Parathyroid adenoma (tissue), 2 donors: ENCODE measurements around the gene DIP2A.

Experiments used
- H2AFZ ChIP-seq: fragments of 300-600 bp; sonication (generic); one replicate; pipeline ENCODE4 v1.7.0; 2017; ENCODE audit warnings: antibody characterized with exemption, mild to moderate bottlenecking
- H3K27ac ChIP-seq: fragments of 300-600 bp; sonication (generic); one replicate; pipeline ENCODE4 v1.7.0; 2017
- H3K27me3 ChIP-seq: fragments of 300-600 bp; sonication (generic); one replicate; pipeline ENCODE4 v1.7.0; 2017; ENCODE audit warnings: low read length; ENCODE audit not compliant: control insufficient read depth, insufficient read depth
- H3K36me3 ChIP-seq: fragments of 300-600 bp; sonication (generic); one replicate; pipeline ENCODE4 v1.7.0; 2017; ENCODE audit warnings: low read length; ENCODE audit not compliant: control insufficient read depth, insufficient read depth
- H3K4me1 ChIP-seq: fragments of 300-600 bp; sonication (generic); one replicate; pipeline ENCODE4 v1.7.0; 2017; ENCODE audit warnings: control low read depth
- H3K4me2 ChIP-seq: fragments of 300-600 bp; sonication (generic); one replicate; pipeline ENCODE4 v1.7.0; 2017; ENCODE audit warnings: low read length
- H3K4me3 ChIP-seq: fragments of 300-600 bp; sonication (generic); one replicate; pipeline ENCODE4 v1.7.0; 2017; ENCODE audit warnings: low read depth, low read length
- H3K79me2 ChIP-seq: fragments of 300-600 bp; sonication (generic); one replicate; pipeline ENCODE4 v1.7.0; 2017; ENCODE audit warnings: control low read depth
- H3K9ac ChIP-seq: fragments of 300-600 bp; sonication (generic); one replicate; pipeline ENCODE4 v1.7.0; 2017; ENCODE audit warnings: mild to moderate bottlenecking
- H3K9me3 ChIP-seq: fragments of 300-600 bp; sonication (generic); one replicate; pipeline ENCODE4 v1.7.0; 2017; ENCODE audit warnings: low read length; ENCODE audit not compliant: control insufficient read depth
- CTCF ChIP-seq: fragments of 300-600 bp; sonication (generic); IDR thresholded peaks from one replicate; pipeline ENCODE4 v1.7.0; 2017; ENCODE audit warnings: antibody characterized with exemption, mild to moderate bottlenecking
- donor health status: primary hyperparathyroidism.

DIP2A gene

GRCh38 chr21:46557469-46557868, 98.8 kb downstream of the DIP2A start:
- H3K4me3 ChIP-seq, result no peak overlapping the region
- no peak overlapping the region for H3K9ac ChIP-seq
- H3K79me2 ChIP-seq, result no peaks in the 10 kb centered on the region
- no peaks in the 10 kb centered on the region for H3K4me1 ChIP-seq
- H3K36me3 ChIP-seq, result no peaks in the 10 kb centered on the region
- H3K4me2 ChIP-seq, result no peak overlapping the region
- no peak overlapping the region for H3K27ac ChIP-seq
- H3K9me3 ChIP-seq, result no peaks in the 10 kb centered on the region
- no peaks in the 10 kb centered on the region for H3K27me3 ChIP-seq
- H2AFZ ChIP-seq, result no peak overlapping the region
- TF ChIP-seq CTCF, result no peak

GRCh38 chr21:46557919-46558392, 99.3 kb downstream of the DIP2A start:
- no peaks in the 10 kb centered on the region for H3K36me3 ChIP-seq
- no peaks in the 10 kb centered on the region for H3K27me3 ChIP-seq
- H3K9ac ChIP-seq, result no peak overlapping the region
- H3K9me3 ChIP-seq, result no peaks in the 10 kb centered on the region
- H3K27ac ChIP-seq, result no peak overlapping the region
- H3K4me3 ChIP-seq, result no peak overlapping the region
- H3K4me1 ChIP-seq, result no peaks in the 10 kb centered on the region
- no peak for TF ChIP-seq CTCF
- H3K4me2 ChIP-seq, result no peak overlapping the region
- no peaks in the 10 kb centered on the region for H3K79me2 ChIP-seq
- H2AFZ ChIP-seq, result no peak overlapping the region

- Histone ChIP-seq H3K79me2 (no peaks in the 10 kb centered on the region), H3K27ac (no peak overlapping the region), H3K4me2 (no peak overlapping the region), H3K36me3 (no peaks in the 10 kb centered on the region), H3K27me3 (no peaks in the 10 kb centered on the region), H3K9me3 (no peaks in the 10 kb centered on the region), H3K4me3 (no peak overlapping the region), H3K4me1 (no peaks in the 10 kb centered on the region), H2AFZ (no peak overlapping the region), H3K9ac (no peak overlapping the region)
- no peak for TF ChIP-seq CTCF
These were observed 100.7 kb downstream of the DIP2A start for GRCh38 chr21:46559291-46559983.

- no peak overlapping the region for H3K9ac ChIP-seq
- no peak overlapping the region for H3K4me3 ChIP-seq
- H3K9me3 ChIP-seq, result no peaks in the 10 kb centered on the region
- H3K4me2 ChIP-seq, result no peak overlapping the region
- H3K4me1 ChIP-seq, result no peaks in the 10 kb centered on the region
- H3K36me3 ChIP-seq, result no peaks in the 10 kb centered on the region
- no peaks in the 10 kb centered on the region for H3K79me2 ChIP-seq
- no peaks in the 10 kb centered on the region for H3K27me3 ChIP-seq
- TF ChIP-seq CTCF, result no peak
- no peak overlapping the region for H3K27ac ChIP-seq
- no peak overlapping the region for H2AFZ ChIP-seq
These were observed 102.1 kb downstream of the DIP2A start for GRCh38 chr21:46560568-46561444.
